K562 (cell line): ENCODE results near the gene RTCA. TPM values are rescaled to one million over a fixed set of nuclear protein-coding genes. Genes with fewer than 3 reads are reported as not detected.

Experiments used
- ATAC-seq: fragments of 200-7000 bp; cut with Tn5 transposase; 3 replicates; pipeline ENCODE4 v1.9.1; 2020; ENCODE audit warnings: moderate library complexity
- BruUV-seq: library from RNA; stranded (reverse); fragments of 400-500 nt; replicated peaks from 2 replicates; lab custom pipeline; 2021; lab: Mats Ljungman, UMichigan
- CTCF ChIA-PET: fragments of 300-600 bp; formaldehyde crosslinking; extraction: SDS; loops from one replicate; lab custom pipeline; 2021; ENCODE audit warnings: low intra/inter-chr PET ratio; lab: Yijun Ruan, JAX
- POLR2A ChIA-PET: fragments of 300-600, 350-650 bp; sonication (Branson Sonifier 250); formaldehyde crosslinking; extraction: SDS; loops from one replicate; lab custom pipeline; 2021; ENCODE audit warnings: antibody characterized with exemption, inconsistent platforms; lab: Yijun Ruan, JAX
- DNase-seq, 4 experiments: peaks; one replicate each; pipeline versions ENCODE4 v3.0.0 to v3.0.0-alpha.2; 2011 to 2018; ENCODE audit warnings: low spot score in 3 of 4, mixed read lengths in 3 of 4; ENCODE audit errors: extremely low read depth in 1 of 4
- FAIRE-seq: peaks from 2 replicates; lab custom pipeline; 2011; peaks lifted over from hg19 to GRCh38; lab: Jason Lieb, UNC
- H2AFZ ChIP-seq: 2 replicates; pipeline ENCODE4 v1.6.0; 2011; ENCODE audit warnings: low read depth, low read length, control low read depth, inconsistent platforms
- H3K27ac ChIP-seq: fragments of 200-600 bp; 3 replicates; pipeline ENCODE4 v1.8.0; 2011; ENCODE audit warnings: low read depth, mild to moderate bottlenecking, control low read depth, inconsistent platforms, low read length, moderate library complexity, mixed read lengths; ENCODE audit errors: extremely low read depth
- H3K27me3 ChIP-seq, 2 experiments: fragments of 300-600 bp in 1 of 2; 2 replicates in 1 of 2; 3 replicates in 1 of 2; pipeline versions ENCODE4 v1.6.0 to v1.8.0; 2011; ENCODE audit warnings: inconsistent platforms in 2 of 2, low read length in 2 of 2, mild to moderate bottlenecking in 1 of 2, mixed read lengths in 1 of 2, moderate library complexity in 1 of 2; ENCODE audit not compliant: control insufficient read depth in 2 of 2, insufficient read depth in 2 of 2
- H3K36me3 ChIP-seq: fragments of 300-600 bp; 3 replicates; pipeline ENCODE4 v1.8.0; 2011; ENCODE audit warnings: mild to moderate bottlenecking, low read length, inconsistent platforms; ENCODE audit not compliant: control insufficient read depth, insufficient read depth
- H3K4me1 ChIP-seq, 2 experiments: fragments of 200-600 bp in 1 of 2; replicated peaks in 1 of 2; 2 replicates in 1 of 2; 3 replicates in 1 of 2; pipeline versions ENCODE4 v1.5.1 to v1.8.0; 2011; ENCODE audit warnings: inconsistent platforms in 2 of 2, low read length in 2 of 2, mild to moderate bottlenecking in 1 of 2, mixed read lengths in 1 of 2, moderate library complexity in 1 of 2; ENCODE audit not compliant: control insufficient read depth in 2 of 2, insufficient read depth in 2 of 2
- H3K4me2 ChIP-seq: 2 replicates; pipeline ENCODE4 v1.6.1; 2011; ENCODE audit warnings: low read length, control low read depth, inconsistent platforms, mixed read lengths; ENCODE audit not compliant: insufficient read depth
- H3K4me3 ChIP-seq: fragments of 200-600 bp; sonication (generic), shearing (Covaris generic); 2 replicates; pipeline ENCODE4 v1.5.1; 2016; ENCODE audit warnings: control low read depth, inconsistent platforms
- H3K79me2 ChIP-seq: fragments of 200-600 bp; 3 replicates; pipeline ENCODE4 v1.8.0; 2011; ENCODE audit warnings: low read length, inconsistent platforms; ENCODE audit not compliant: control insufficient read depth, insufficient read depth
- H3K9ac ChIP-seq, 2 experiments: 2 replicates each; pipeline versions ENCODE4 v1.6.0 to v1.6.1; 2011; ENCODE audit warnings: low read depth in 2 of 2, low read length in 2 of 2, control low read depth in 1 of 2, inconsistent platforms in 1 of 2, mild to moderate bottlenecking in 1 of 2, mixed read lengths in 1 of 2; ENCODE audit not compliant: insufficient read depth in 1 of 2
- H3K9me1 ChIP-seq: one replicate; pipeline ENCODE4 v1.6.0; 2011; ENCODE audit warnings: inconsistent platforms, mild to moderate bottlenecking, low read length, moderate library complexity; ENCODE audit not compliant: control insufficient read depth, insufficient read depth
- H3K9me3 ChIP-seq: replicated peaks from 2 replicates; pipeline ENCODE4 v1.5.1; 2011; ENCODE audit warnings: low read depth, low read length, inconsistent platforms; ENCODE audit not compliant: control insufficient read depth, insufficient read depth
- H4K20me1 ChIP-seq: replicated peaks from 2 replicates; pipeline ENCODE4 v1.6.1; 2011; ENCODE audit warnings: low read length, inconsistent platforms, mixed read lengths; ENCODE audit not compliant: control insufficient read depth, insufficient read depth
- CCAR2 ChIP-seq: fragments of 200-400 bp; formaldehyde crosslinking; IDR thresholded peaks from 2 replicates; pipeline ENCODE4 v1.6.1; 2017; ENCODE audit warnings: mild to moderate bottlenecking, low read depth, low read length
- EHMT2 ChIP-seq: fragments of 450-650 bp; IDR thresholded peaks from 2 replicates; pipeline ENCODE4 v1.6.1; 2018; ENCODE audit warnings: antibody characterized with exemption
- FIP1L1 ChIP-seq: fragments of 200-400 bp; formaldehyde crosslinking; IDR thresholded peaks from 2 replicates; pipeline ENCODE4 v1.6.1; 2018; ENCODE audit warnings: mild to moderate bottlenecking, low read depth, low read length; ENCODE audit not compliant: poor library complexity, severe bottlenecking
- HMGXB4 ChIP-seq: sonication (generic); formaldehyde crosslinking; IDR thresholded peaks from 2 replicates; pipeline ENCODE4 v1.8.1; 2023; ENCODE audit warnings: mild to moderate bottlenecking, missing genetic modification reagents
- MCM7 ChIP-seq, 2 experiments: fragments of 450-650 bp; IDR thresholded peaks; 2 replicates each; pipeline ENCODE4 v1.6.1; 2016 to 2018
- MED1 ChIP-seq: sonication (generic); formaldehyde crosslinking; IDR thresholded peaks from 2 replicates; pipeline ENCODE4 v1.8.1; 2023; ENCODE audit warnings: missing genetic modification reagents, borderline replicate concordance
- NCOA6 ChIP-seq: fragments of 450-650 bp; IDR thresholded peaks from 2 replicates; pipeline ENCODE4 v1.6.1; 2017; ENCODE audit warnings: mild to moderate bottlenecking
- SAFB2 ChIP-seq: fragments of 200-400 bp; formaldehyde crosslinking; IDR thresholded peaks from 2 replicates; pipeline ENCODE4 v1.6.1; 2018; ENCODE audit warnings: borderline replicate concordance, low read length, low read depth, moderate library complexity; ENCODE audit not compliant: severe bottlenecking
- U2AF1 ChIP-seq: fragments of 200-400 bp; formaldehyde crosslinking; optimal IDR thresholded peaks from 2 replicates; pipeline ENCODE3; 2017; ENCODE audit warnings: mild to moderate bottlenecking, low read depth, low read length, moderate library complexity
- USF1 ChIP-seq: sonication (generic); formaldehyde crosslinking; IDR thresholded peaks from 2 replicates; pipeline ENCODE4 v1.9.0; 2022; ENCODE audit warnings: mild to moderate bottlenecking, missing genetic modification reagents
- ZBED1 ChIP-seq: IDR thresholded peaks from 2 replicates; pipeline ENCODE4 v1.6.1; 2014
- ZMIZ1 ChIP-seq, 2 experiments: fragments of 150-350 bp in 1 of 2; IDR thresholded peaks; 2 replicates each; pipeline ENCODE4 v1.6.1; 2012 to 2016; ENCODE audit warnings: low read depth in 2 of 2, low read length in 2 of 2, mild to moderate bottlenecking in 1 of 2, moderate library complexity in 1 of 2
- WGBS: fragments of 100-300 bp; shearing (Covaris generic); methylation state at CpG from one replicate; pipeline ENCODE4 v1.1.6; 2016; ENCODE audit warnings: low coverage, mixed read lengths; ENCODE audit not compliant: insufficient coverage; ENCODE audit errors: missing lambda C conversion rate; 5-methylcytosine and 5-hydroxymethylcytosine counted together
- in situ Hi-C: fragments of 300-500 bp; cut with MboI; formaldehyde crosslinking; loops from 4 replicates; pipeline ENCODE4 v1.15.0; 2018; ENCODE audit warnings: inconsistent platforms, mixed read lengths
- intact Hi-C: fragments of 100-400 bp; cut with micrococcal nuclease; formaldehyde crosslinking; loops from 2 replicates; pipeline ENCODE4 v1.14.2; 2022
- polyA plus RNA-seq, 8 experiments: library from polyadenylated mRNA; depleted of rRNA in 4 of 8; stranded (reverse) in 5 of 8; unstranded in 3 of 8; fragments of >200 nt; fragmentation: Nextera tagmentation in 2 of 8; fragmentation: Illumina TruSeq in 1 of 8; extraction: Ambion mirVana in 2 of 8; extraction: Trizol in 1 of 8; gene quantifications; 2 replicates each; pipeline versions ENCODE4 v1.2.1 to v1.2.3, GENCODE V29; 2011 to 2014; ENCODE audit warnings: inconsistent platforms in 1 of 8, missing spikeins in 1 of 8
- total RNA-seq, 7 experiments: library from RNA; depleted of rRNA in 6 of 7; stranded (reverse); fragments of >200 nt in 6 of 7; fragmentation: Illumina TruSeq in 2 of 7; extraction: Trizol in 2 of 7; gene quantifications; 2 replicates each; pipeline versions ENCODE4 v1.2.1 to v1.2.3, GENCODE V29; 2011 to 2021; ENCODE audit warnings: low replicate concordance in 1 of 7

The RTCA gene
- total and polyA plus RNA-seq, 9 of the 15 experiments (the other 6 are each of a cell fraction or from before 2014, with no cell fraction given) = 11.6 to 57.2 (median 43.2) TPM

- Histone ChIP-seq H4K20me1 (no peaks in the 10 kb centered on the region), H3K9me3 (no peaks in the 10 kb centered on the region; the same call in 1 of the 2 replicates)
- FAIRE-seq = no peak
- intact Hi-C loops (loop anchor here (5.0 kb wide), 1 partner anchor 178 kb away; no protein-coding TSS in a partner anchor), in situ Hi-C loops (no loop called here)
- TF ChIP-seq CCAR2 (no peak), U2AF1 (no peak), ZBED1 (no peak), MCM7 (IDR thresholded peaks at IDR 0.05) (no peak), FIP1L1 (no peak), NCOA6 (no peak), SAFB2 (no peak), ZMIZ1 (IDR thresholded peaks at IDR 0.05; ENCODE audit: low read depth in 2 of 2, low read length in 2 of 2) (no peak), EHMT2 (no peak), USF1 (CRISPR knock-in tag) (no peak), HMGXB4 (CRISPR knock-in tag) (no peak), MED1 (CRISPR knock-in tag) (no peak)
- TF ChIP-seq, all 486 proteins: peak for 0
- no peak overlapping the region for H3K27ac ChIP-seq
- POLR2A ChIA-PET = interaction anchor here (0.6 to 1.6 kb wide), 5 partner anchors 10 to 172 kb away, joined by 3 to 5 read pairs (median 4); partner anchors contain the start of gene RTCA
- no peak for DNase-seq
- CTCF ChIA-PET = no interaction called here
- H3K4me1 ChIP-seq = no peaks in the 10 kb centered on the region
- H3K36me3 ChIP-seq = peaks cover 89% of the 10 kb centered on the region
- no peaks in the 10 kb centered on the region for H3K27me3 ChIP-seq
- H3K4me2 ChIP-seq = no peak overlapping the region
- no peak overlapping the region for H3K9ac ChIP-seq
- H3K9me1 ChIP-seq = no peaks in the 10 kb centered on the region
- 91% methylated on average over 3 of the region's 3 CpGs for WGBS
- H3K79me2 ChIP-seq = peaks cover 5% of the 10 kb centered on the region; the same call in 1 of the 3 replicates
- no TSS peak for BruUV-seq
- H2AFZ ChIP-seq = no peak overlapping the region
- ATAC-seq = no peak; the same call in 2 of the 3 replicates
- no peak overlapping the region for H3K4me3 ChIP-seq
Measured at GRCh38 chr1:100279358-100279923, 13.4 kb downstream of the RTCA start.
